KMS-11 (cell line): Measurements from ENCODE around the gene LILRB1.

Experiments used
- H2AFZ ChIP-seq: fragments of 200-600 bp; sonication (generic); 2 replicates; pipeline ENCODE4 v1.6.1; 2016; ENCODE audit warnings: antibody characterized with exemption, mixed run types, low read depth
- H3K27ac ChIP-seq: fragments of 200-600 bp; sonication (generic); 2 replicates; pipeline ENCODE4 v1.6.1; 2016; ENCODE audit warnings: mild to moderate bottlenecking, mixed run types
- H3K27me3 ChIP-seq: fragments of 200-600 bp; sonication (generic); 2 replicates; pipeline ENCODE4 v1.6.1; 2017; ENCODE audit warnings: mild to moderate bottlenecking, low read depth, mixed run types, moderate library complexity; ENCODE audit not compliant: insufficient read depth
- H3K36me3 ChIP-seq: fragments of 200-600 bp; sonication (generic); 2 replicates; pipeline ENCODE4 v1.6.1; 2017; ENCODE audit warnings: mild to moderate bottlenecking, mixed run types; ENCODE audit not compliant: insufficient read depth
- H3K4me1 ChIP-seq: fragments of 200-600 bp; sonication (generic); 2 replicates; pipeline ENCODE4 v1.6.1; 2016; ENCODE audit warnings: mild to moderate bottlenecking, low read depth, mixed run types; ENCODE audit not compliant: poor library complexity, severe bottlenecking
- H3K4me2 ChIP-seq: fragments of 200-600 bp; sonication (generic); 2 replicates; pipeline ENCODE4 v1.7.0; 2016; ENCODE audit warnings: mild to moderate bottlenecking, mixed run types
- H3K4me3 ChIP-seq: fragments of 200-600 bp; sonication (generic); IDR thresholded peaks from 2 replicates; pipeline ENCODE4 v1.6.1; 2017; ENCODE audit warnings: low read depth, low read length, mixed read lengths; ENCODE audit not compliant: insufficient read depth
- H3K79me2 ChIP-seq: fragments of 200-600 bp; sonication (generic); 2 replicates; pipeline ENCODE4 v1.6.1; 2016; ENCODE audit warnings: low read depth, mixed run types; ENCODE audit not compliant: insufficient read depth
- H3K9ac ChIP-seq: fragments of 200-600 bp; sonication (generic); 2 replicates; pipeline ENCODE4 v1.6.1; 2016; ENCODE audit warnings: mild to moderate bottlenecking, mixed run types
- H4K20me1 ChIP-seq: fragments of 200-600 bp; sonication (generic); 2 replicates; pipeline ENCODE4 v1.6.1; 2016; ENCODE audit warnings: mild to moderate bottlenecking, mixed run types; ENCODE audit not compliant: insufficient read depth
- TF ChIP-seq, protein P1 (sequence below): fragments of 200-600 bp; sonication (generic); conservative IDR thresholded peaks from 2 replicates; pipeline ENCODE4 v1.6.1; 2017; ENCODE audit warnings: low read depth, mild to moderate bottlenecking, antibody characterized with exemption, low read length, moderate library complexity, mixed read lengths

The LILRB1 gene

GRCh38 chr19:54644056-54644455, 13.8 kb downstream of the LILRB1 start:
- TF ChIP-seq, protein P1, sequence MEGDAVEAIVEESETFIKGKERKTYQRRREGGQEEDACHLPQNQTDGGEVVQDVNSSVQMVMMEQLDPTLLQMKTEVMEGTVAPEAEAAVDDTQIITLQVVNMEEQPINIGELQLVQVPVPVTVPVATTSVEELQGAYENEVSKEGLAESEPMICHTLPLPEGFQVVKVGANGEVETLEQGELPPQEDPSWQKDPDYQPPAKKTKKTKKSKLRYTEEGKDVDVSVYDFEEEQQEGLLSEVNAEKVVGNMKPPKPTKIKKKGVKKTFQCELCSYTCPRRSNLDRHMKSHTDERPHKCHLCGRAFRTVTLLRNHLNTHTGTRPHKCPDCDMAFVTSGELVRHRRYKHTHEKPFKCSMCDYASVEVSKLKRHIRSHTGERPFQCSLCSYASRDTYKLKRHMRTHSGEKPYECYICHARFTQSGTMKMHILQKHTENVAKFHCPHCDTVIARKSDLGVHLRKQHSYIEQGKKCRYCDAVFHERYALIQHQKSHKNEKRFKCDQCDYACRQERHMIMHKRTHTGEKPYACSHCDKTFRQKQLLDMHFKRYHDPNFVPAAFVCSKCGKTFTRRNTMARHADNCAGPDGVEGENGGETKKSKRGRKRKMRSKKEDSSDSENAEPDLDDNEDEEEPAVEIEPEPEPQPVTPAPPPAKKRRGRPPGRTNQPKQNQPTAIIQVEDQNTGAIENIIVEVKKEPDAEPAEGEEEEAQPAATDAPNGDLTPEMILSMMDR: no peak
- Histone ChIP-seq H2AFZ (no peak overlapping the region), H3K4me2 (no peak overlapping the region), H3K36me3 (no peaks in the 10 kb centered on the region), H3K79me2 (no peaks in the 10 kb centered on the region), H4K20me1 (no peaks in the 10 kb centered on the region), H3K4me1 (no peaks in the 10 kb centered on the region), H3K9ac (no peak overlapping the region), H3K27me3 (peaks cover 21% of the 10 kb centered on the region), H3K27ac (no peak overlapping the region), H3K4me3 (no peak overlapping the region)

DNA sequence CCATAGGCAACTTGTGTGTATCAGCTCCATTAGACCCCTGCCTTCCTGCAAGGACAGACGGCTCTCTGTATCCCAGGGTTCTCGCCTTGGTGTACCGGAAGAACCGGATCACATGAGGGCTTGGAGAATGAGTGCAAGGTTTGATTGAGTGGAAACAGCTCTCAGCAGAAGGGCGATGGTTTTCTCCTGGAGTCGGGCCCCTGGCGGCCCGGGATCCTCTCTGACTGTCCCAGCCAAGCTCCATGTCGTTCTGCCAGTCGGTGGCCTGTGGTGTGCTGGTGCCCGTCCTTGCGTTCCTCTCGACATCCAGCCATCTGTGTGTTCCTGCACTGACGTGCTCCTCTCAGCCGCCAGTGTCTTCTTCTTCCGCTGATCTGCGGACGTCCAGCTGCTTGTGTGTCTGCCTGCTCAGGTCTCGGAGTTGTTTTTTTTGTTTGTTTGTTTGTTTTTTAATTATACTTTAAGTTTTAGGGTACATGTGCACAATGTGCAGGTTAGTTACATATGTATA, 16.1 kb downstream of the LILRB1 start:
- Histone ChIP-seq H4K20me1 (no peaks in the 10 kb centered on the region), H3K79me2 (no peaks in the 10 kb centered on the region), H3K4me2 (no peak overlapping the region), H3K4me3 (no peak overlapping the region), H3K27ac (no peak overlapping the region), H3K9ac (no peak overlapping the region), H3K4me1 (no peaks in the 10 kb centered on the region), H3K36me3 (no peaks in the 10 kb centered on the region), H3K27me3 (peaks cover 22% of the 10 kb centered on the region; the same call in 1 of the 2 replicates), H2AFZ (no peak overlapping the region)
- TF ChIP-seq, protein P1: no peak

DNA sequence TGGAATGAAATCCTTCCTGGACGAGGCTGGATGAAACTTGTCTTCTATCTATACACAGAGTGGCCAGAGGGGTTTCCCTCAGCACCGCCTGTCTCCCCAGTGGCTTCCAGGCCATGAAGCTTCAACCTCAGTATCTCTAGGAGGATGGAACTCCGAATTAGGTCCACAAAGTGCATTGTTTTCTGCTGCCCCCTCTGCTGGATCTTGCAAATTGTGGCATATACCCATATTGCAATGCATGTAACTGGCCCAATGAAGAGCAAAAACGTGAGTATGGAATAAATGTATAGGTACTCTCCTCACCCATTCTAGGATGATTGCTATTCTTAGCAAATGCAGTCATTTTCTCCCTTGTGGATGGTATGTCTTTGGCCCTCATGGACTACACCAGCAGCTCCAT, 17.8 kb downstream of the LILRB1 start:
- Histone ChIP-seq H3K36me3 (no peaks in the 10 kb centered on the region), H3K27me3 (peaks cover 14% of the 10 kb centered on the region; the same call in 1 of the 2 replicates), H3K27ac (no peak overlapping the region), H3K79me2 (no peaks in the 10 kb centered on the region), H3K4me2 (no peak overlapping the region), H3K4me1 (no peaks in the 10 kb centered on the region), H3K9ac (no peak overlapping the region), H2AFZ (no peak overlapping the region), H4K20me1 (no peaks in the 10 kb centered on the region), H3K4me3 (no peak overlapping the region)
- TF ChIP-seq, protein P1: no peak

DNA sequence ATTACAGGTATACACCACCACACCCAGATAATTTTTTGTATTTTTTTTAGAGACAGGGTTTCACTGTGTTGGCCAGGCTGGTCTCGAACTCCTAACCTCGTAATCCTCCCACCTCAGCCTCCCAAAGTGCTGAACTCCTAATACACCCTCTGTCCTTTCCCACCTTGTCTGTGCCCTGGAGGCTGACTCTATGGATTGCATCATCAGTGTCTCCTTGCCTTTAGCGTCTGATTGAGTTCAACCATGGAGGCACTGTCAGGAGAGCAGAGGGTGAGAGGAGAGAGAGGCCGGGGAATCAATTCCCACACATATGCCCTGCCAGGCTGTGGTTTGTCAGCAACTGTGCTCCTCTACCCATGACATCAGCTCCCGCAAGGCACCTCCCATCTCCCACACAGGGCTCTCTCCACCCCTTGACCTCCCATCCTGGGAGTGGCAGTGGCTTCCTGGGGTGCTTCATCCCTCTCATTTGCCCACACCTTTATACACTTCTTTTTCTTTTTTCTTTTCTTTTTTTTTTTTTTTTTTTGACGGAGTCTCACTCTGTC, 19.9 kb downstream of the LILRB1 start:
- Histone ChIP-seq H4K20me1 (no peaks in the 10 kb centered on the region), H3K4me2 (no peak overlapping the region), H2AFZ (no peak overlapping the region), H3K27ac (no peak overlapping the region), H3K9ac (no peak overlapping the region), H3K4me3 (no peak overlapping the region), H3K4me1 (no peaks in the 10 kb centered on the region), H3K79me2 (no peaks in the 10 kb centered on the region), H3K36me3 (no peaks in the 10 kb centered on the region), H3K27me3 (peaks cover 17% of the 10 kb centered on the region; the same call in 1 of the 2 replicates)
- TF ChIP-seq, protein P1: no peak
